Measurements from ENCODE around the gene TRIM42.

DNA sequence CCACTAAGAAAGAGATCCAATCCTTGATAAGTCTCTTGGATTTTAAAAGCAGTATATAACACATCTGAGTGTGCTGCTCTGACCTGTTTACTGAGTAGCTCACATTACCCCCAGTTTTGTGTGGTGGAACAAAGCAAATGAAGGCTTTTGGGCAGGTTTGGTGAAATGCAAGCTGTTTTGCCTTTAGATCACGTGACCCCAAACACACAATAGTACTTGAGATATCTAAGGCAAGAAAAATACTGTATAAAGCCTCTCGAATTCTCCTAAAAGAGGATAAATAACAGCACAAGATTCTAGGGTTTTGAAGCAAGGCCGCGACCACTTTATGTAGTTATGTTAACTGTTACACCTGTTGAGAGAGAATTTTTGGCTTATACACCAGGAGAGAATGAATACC is 49.3 kb upstream of the TRIM42 start:
- no peak for TF ChIP-seq POLR2AphosphoS5 (IDR thresholded peaks at IDR 0.05; ENCODE audit: low read depth, low read length)
- TF ChIP-seq REST (IDR thresholded peaks at IDR 0.05; ENCODE audit: insufficient read depth in 1 of 2, low read depth in 2 of 2, low read length in 2 of 2), result no peak
- TF ChIP-seq SIN3A (IDR thresholded peaks at IDR 0.05; ENCODE audit: borderline replicate concordance, insufficient read depth, low read length), result no peak

Data from PFSK-1 (cell line).